B cell (primary cell): ENCODE results near the gene PIK3R4. TPM values are rescaled to one million over a fixed set of nuclear protein-coding genes. Genes with fewer than 3 reads are reported as not detected.

Experiments
- ATAC-seq: fragments of 200-7000 bp; cut with Tn5 transposase; one replicate; pipeline ENCODE4 v1.10.0; 2021; ENCODE audit warnings: low read depth, mild to moderate bottlenecking, moderate number of reproducible peaks, moderate library complexity
- CTCF ChIA-PET: fragments of 350-600 bp; sonication (Branson Sonifier 250); formaldehyde crosslinking; loops from one replicate; lab custom pipeline; 2021; ENCODE audit warnings: antibody characterized with exemption, inconsistent platforms; lab: Charles Lee
- POLR2A ChIA-PET: fragments of 350-600 bp; sonication (Branson Sonifier 250); formaldehyde crosslinking; loops from one replicate; lab custom pipeline; 2021; ENCODE audit warnings: antibody characterized with exemption; lab: Charles Lee
- DNase-seq: peaks from one replicate; pipeline ENCODE4 v3.0.0; 2013
- H2AFZ ChIP-seq: 2 replicates; pipeline ENCODE4 v1.6.1; 2012; ENCODE audit warnings: mild to moderate bottlenecking, low read depth, low read length; ENCODE audit not compliant: insufficient read depth, poor library complexity, severe bottlenecking
- H3K27ac ChIP-seq, 2 donors: 1 replicate in 1 of 2; 2 replicates in 1 of 2; pipeline ENCODE4 v1.5.1; 2012 to 2013; ENCODE audit warnings: low read length in 2 of 2, mild to moderate bottlenecking in 2 of 2, moderate library complexity in 1 of 2
- H3K27me3 ChIP-seq, 4 experiments: fragments of 200-600 bp in 1 of 4; sonication (generic) in 1 of 4; replicated peaks in 1 of 4; 1 replicate in 2 of 4; 2 replicates in 2 of 4; pipeline versions ENCODE4 v1.6.1 to v1.7.0; 2013 to 2016; ENCODE audit warnings: low read length in 3 of 4, mild to moderate bottlenecking in 2 of 4, mixed read lengths in 1 of 4, moderate library complexity in 1 of 4; ENCODE audit not compliant: insufficient read depth in 4 of 4, control insufficient read depth in 3 of 4; ENCODE audit errors: control extremely low read depth in 1 of 4
- H3K36me3 ChIP-seq, 2 experiments: replicated peaks in 1 of 2; 1 replicate in 1 of 2; 2 replicates in 1 of 2; pipeline versions ENCODE4 v1.6.1 to v1.7.1; 2013; ENCODE audit warnings: low read length in 1 of 2; ENCODE audit not compliant: insufficient read depth in 2 of 2, control insufficient read depth in 1 of 2; ENCODE audit errors: control extremely low read depth in 1 of 2, extremely low read depth in 1 of 2
- H3K4me1 ChIP-seq, 2 donors: fragments of 200-600 bp in 1 of 2; sonication (generic) in 1 of 2; 1 replicate in 1 of 2; 2 replicates in 1 of 2; pipeline versions ENCODE4 v1.5.1 to v1.6.1; 2013 to 2017; ENCODE audit warnings: low read length in 2 of 2; ENCODE audit not compliant: control insufficient read depth in 2 of 2, insufficient read depth in 2 of 2
- H3K4me2 ChIP-seq: replicated peaks from 2 replicates; pipeline ENCODE3; 2012; ENCODE audit warnings: mild to moderate bottlenecking, low read depth, low read length; ENCODE audit not compliant: poor library complexity, severe bottlenecking
- H3K4me3 ChIP-seq, 5 experiments: fragments of 200-600 bp in 1 of 5; sonication (generic) in 1 of 5; 1 replicate in 3 of 5; 2 replicates in 2 of 5; pipeline versions ENCODE4 v1.5.1 to v1.7.0; 2011 to 2016; ENCODE audit warnings: low read length in 4 of 5, mild to moderate bottlenecking in 4 of 5, low read depth in 2 of 5, control low read depth in 1 of 5, moderate library complexity in 1 of 5; ENCODE audit not compliant: insufficient read depth in 1 of 5; ENCODE audit errors: control extremely low read depth in 1 of 5, extremely low read depth in 1 of 5
- H3K79me2 ChIP-seq: fragments of 200-600 bp; sonication (generic); one replicate; pipeline ENCODE4 v1.6.0; 2016; ENCODE audit warnings: low read length; ENCODE audit not compliant: control insufficient read depth, insufficient read depth
- H3K9ac ChIP-seq: fragments of 200-600 bp; sonication (generic); 2 replicates; pipeline ENCODE4 v1.6.1; 2017; ENCODE audit warnings: mild to moderate bottlenecking, low read length, moderate library complexity
- H3K9me3 ChIP-seq, 3 donors: one replicate each; pipeline versions ENCODE4 v1.6.1 to v1.7.1; 2013; ENCODE audit warnings: low read length in 2 of 3; ENCODE audit not compliant: control insufficient read depth in 2 of 3, insufficient read depth in 1 of 3; ENCODE audit errors: control extremely low read depth in 1 of 3
- H4K20me1 ChIP-seq: 2 replicates; pipeline ENCODE4 v1.6.0; 2012; ENCODE audit warnings: mild to moderate bottlenecking, low read length; ENCODE audit not compliant: insufficient read depth, control insufficient read depth, poor library complexity, severe bottlenecking
- H3K27ac Mint-ChIP-seq: one replicate; pipeline ENCODE4 v1.8.0; 2021; ENCODE audit warnings: mixed read lengths
- H3K27me3 Mint-ChIP-seq: one replicate; pipeline ENCODE4 v1.8.0; 2021; ENCODE audit warnings: mixed read lengths
- H3K4me1 Mint-ChIP-seq: one replicate; pipeline ENCODE4 v1.8.0; 2021; ENCODE audit warnings: mixed read lengths
- H3K4me3 Mint-ChIP-seq: one replicate; pipeline ENCODE4 v1.8.0; 2021; ENCODE audit warnings: mixed read lengths
- H3K9me3 Mint-ChIP-seq: one replicate; pipeline ENCODE4 v1.8.0; 2022; ENCODE audit warnings: mixed read lengths; ENCODE audit not compliant: insufficient read depth
- CTCF ChIP-seq: fragments of 200-600 bp; IDR thresholded peaks from one replicate; pipeline ENCODE4 v1.8.0; 2022; ENCODE audit warnings: antibody characterized with exemption, mild to moderate bottlenecking
- EZH2 ChIP-seq: IDR thresholded peaks from 2 replicates; pipeline ENCODE4 v1.6.1; 2012; ENCODE audit warnings: borderline replicate concordance, low read depth, mild to moderate bottlenecking, moderate library complexity, low read length; ENCODE audit not compliant: insufficient read depth, poor library complexity, severe bottlenecking
- WGBS: methylation state at CpG from one replicate; pipeline ENCODE4 v1.1.5; 2013; ENCODE audit warnings: missing lambda C conversion rate; ENCODE audit not compliant: insufficient coverage; 5-methylcytosine and 5-hydroxymethylcytosine counted together
- intact Hi-C: fragments of 100-400 bp; cut with micrococcal nuclease; formaldehyde crosslinking; loops from one replicate; pipeline ENCODE4 v1.10.0; 2022
- polyA plus RNA-seq: library from polyadenylated mRNA; depleted of rRNA; stranded (reverse); fragments of >200 nt; gene quantifications from 2 replicates; pipeline ENCODE4 v1.2.3, GENCODE V29; 2012
- total RNA-seq, 2 donors: library from RNA; stranded (reverse); fragments of 120-200 nt in 1 of 2; gene quantifications; 1 replicate in 1 of 2; 2 replicates in 1 of 2; pipeline versions ENCODE4 v1.2.3 to v1.2.4, GENCODE V29; 2013 to 2022

The PIK3R4 gene
- total and polyA plus RNA-seq, 2 donors (not counting 1 experiment from before 2014, with no cell fraction given): 23.9 to 27.1 TPM

- Mint-ChIP-seq H3K4me1 (no peaks in the 10 kb centered on the region), H3K4me3 (no peak overlapping the region), H3K9me3 (no peaks in the 10 kb centered on the region), H3K27ac (no peak overlapping the region), H3K27me3 (no peaks in the 10 kb centered on the region)
- DNase-seq: no peak
- Histone ChIP-seq H2AFZ (no peak overlapping the region), H3K4me1 (no peaks in the 10 kb centered on the region), H3K79me2 (no peaks in the 10 kb centered on the region), H4K20me1 (no peaks in the 10 kb centered on the region), H3K27me3 (no peaks in the 10 kb centered on the region), H3K9ac (no peak overlapping the region), H3K36me3 (peaks cover 14 to 26% of the 10 kb centered on the region in 2 experiments), H3K27ac (no peak overlapping the region), H3K4me3 (no peak overlapping the region), H3K9me3 (no peaks in the 10 kb centered on the region), H3K4me2 (no peak overlapping the region)
- POLR2A ChIA-PET: no interaction called here
- CTCF ChIA-PET: no interaction called here
- no peak for ATAC-seq
- TF ChIP-seq CTCF: no peak
- TF ChIP-seq EZH2: no peak
- WGBS: no CpG with 5 or more reads among the region's 4 CpGs
- intact Hi-C loops: no loop called here
Observed at GRCh38 chr3:130711565-130712324, 34.9 kb downstream of the PIK3R4 start.

GRCh38 chr3:130709671-130710070, 37.0 kb downstream of the PIK3R4 start:
- intact Hi-C loops: no loop called here
- Histone ChIP-seq H2AFZ (no peak overlapping the region), H4K20me1 (no peaks in the 10 kb centered on the region), H3K79me2 (no peaks in the 10 kb centered on the region), H3K9ac (no peak overlapping the region), H3K36me3 (peaks cover 18 to 20% of the 10 kb centered on the region in 2 experiments), H3K27ac (no peak overlapping the region), H3K27me3 (no peaks in the 10 kb centered on the region), H3K4me2 (no peak overlapping the region), H3K4me3 (no peak overlapping the region), H3K4me1 (no peaks in the 10 kb centered on the region), H3K9me3 (no peaks in the 10 kb centered on the region)
- POLR2A ChIA-PET: no interaction called here
- no CpG with 5 or more reads among the region's 1 CpG for WGBS
- Mint-ChIP-seq H3K4me1 (no peaks in the 10 kb centered on the region), H3K9me3 (no peaks in the 10 kb centered on the region), H3K27ac (no peak overlapping the region), H3K4me3 (no peak overlapping the region), H3K27me3 (no peaks in the 10 kb centered on the region)
- DNase-seq (no peak), ATAC-seq (no peak)
- CTCF ChIA-PET: no interaction called here
- TF ChIP-seq EZH2 (no peak), CTCF (no peak)
